GM12878 (cell line): Measurements from ENCODE around the gene TIMM10. TPM values are rescaled to one million over a fixed set of nuclear protein-coding genes. Genes with fewer than 3 reads are reported as not detected.

Experiments
- FOXM1 ChIP-seq: IDR thresholded peaks from 2 replicates; pipeline ENCODE4 v1.6.1; 2012; ENCODE audit warnings: low read depth, mild to moderate bottlenecking, inconsistent platforms, low read length, moderate library complexity
- GATAD2B ChIP-seq: fragments of 450-650 bp; conservative IDR thresholded peaks from 2 replicates; pipeline ENCODE4 v1.6.1; 2017; ENCODE audit warnings: low read depth, mild to moderate bottlenecking, moderate library complexity
- JUNB ChIP-seq: IDR thresholded peaks from 2 replicates; pipeline ENCODE4 v1.6.1; 2016; ENCODE audit warnings: antibody characterized with exemption, mild to moderate bottlenecking
- LARP7 ChIP-seq: fragments of 450-650 bp; IDR thresholded peaks from 2 replicates; pipeline ENCODE4 v1.6.1; 2017; ENCODE audit warnings: mild to moderate bottlenecking
- MXI1 ChIP-seq: fragments of 150-350 bp; IDR thresholded peaks from 2 replicates; pipeline ENCODE4 v1.6.1; 2011; ENCODE audit warnings: low read depth, mild to moderate bottlenecking, inconsistent platforms, low read length, improper control_type of control experiment
- NFIC ChIP-seq: IDR thresholded peaks from 2 replicates; pipeline ENCODE4 v1.6.1; 2012; ENCODE audit warnings: low read depth, mild to moderate bottlenecking, inconsistent platforms, low read length, moderate library complexity
- PKNOX1 ChIP-seq: fragments of 450-650 bp; IDR thresholded peaks from 2 replicates; pipeline ENCODE4 v1.6.1; 2016; ENCODE audit warnings: mild to moderate bottlenecking
- RB1 ChIP-seq: fragments of 450-650 bp; formaldehyde crosslinking; IDR thresholded peaks from 2 replicates; pipeline ENCODE4 v1.6.1; 2017; ENCODE audit warnings: mild to moderate bottlenecking, borderline replicate concordance
- RCOR1 ChIP-seq: conservative IDR thresholded peaks from 2 replicates; pipeline ENCODE4 v1.6.1; 2012; ENCODE audit warnings: low read depth, low read length, improper control_type of control experiment
- RELA ChIP-seq: fragments of 450-650 bp; IDR thresholded peaks from 2 replicates; pipeline ENCODE4 v1.8.0; 2014; ENCODE audit warnings: borderline replicate concordance; ENCODE audit not compliant: partially characterized antibody
- RELB ChIP-seq: fragments of 450-650 bp; IDR thresholded peaks from 2 replicates; pipeline ENCODE4 v1.6.1; 2017; ENCODE audit warnings: low read depth, mild to moderate bottlenecking, moderate library complexity
- SKIL ChIP-seq: fragments of 450-650 bp; IDR thresholded peaks from 2 replicates; pipeline ENCODE4 v1.6.1; 2017; ENCODE audit warnings: mild to moderate bottlenecking, low read depth, inconsistent platforms; ENCODE audit not compliant: poor library complexity, severe bottlenecking
- TBL1XR1 ChIP-seq: IDR thresholded peaks from 2 replicates; pipeline ENCODE4 v1.6.1; 2012; ENCODE audit warnings: low read depth, low read length, improper control_type of control experiment
- ZNF207 ChIP-seq: fragments of 450-650 bp; IDR thresholded peaks from 2 replicates; pipeline ENCODE4 v1.6.1; 2014; ENCODE audit warnings: antibody characterized with exemption, mild to moderate bottlenecking, borderline replicate concordance
- ZNF217 ChIP-seq: fragments of 450-650 bp; IDR thresholded peaks from 2 replicates; pipeline ENCODE4 v1.6.1; 2017; ENCODE audit warnings: antibody characterized with exemption, mild to moderate bottlenecking
- ZZZ3 ChIP-seq: IDR thresholded peaks from 2 replicates; pipeline ENCODE4 v1.6.1; 2011; ENCODE audit warnings: low read depth; ENCODE audit not compliant: control insufficient read depth, insufficient read length
- polyA plus RNA-seq, 11 experiments: library from polyadenylated mRNA; depleted of rRNA in 4 of 11; unstranded in 6 of 11; stranded (reverse) in 5 of 11; fragments of >200 nt; fragmentation: Nextera tagmentation in 4 of 11; fragmentation: Illumina TruSeq in 1 of 11; extraction: Ambion mirVana in 4 of 11; extraction: Trizol in 1 of 11; gene quantifications; 1 replicate in 1 of 11; 2 replicates in 10 of 11; pipeline versions ENCODE4 v1.2.1 to v1.2.3, GENCODE V29; 2011 to 2016; ENCODE audit warnings: inconsistent platforms in 2 of 11, missing spikeins in 2 of 11, low read depth in 1 of 11
- total RNA-seq, 4 experiments: library from RNA; depleted of rRNA in 3 of 4; stranded (reverse); fragments of >200 nt in 3 of 4; fragmentation: Illumina TruSeq in 1 of 4; extraction: Trizol in 1 of 4; gene quantifications; 2 replicates each; pipeline versions ENCODE4 v1.2.1 to v1.2.3, GENCODE V29; 2013 to 2021
- TF ChIP-seq, protein P1 (sequence below): fragments of 150-350 bp; IDR thresholded peaks from 2 replicates; pipeline ENCODE4 v1.6.1; 2014; ENCODE audit warnings: mild to moderate bottlenecking, low read depth, low read length
- TF ChIP-seq, protein P2 (sequence below): fragments of 450-650 bp; IDR thresholded peaks from 2 replicates; pipeline ENCODE4 v1.6.1; 2017; ENCODE audit warnings: mild to moderate bottlenecking, moderate library complexity

TIMM10 gene
- total and polyA plus RNA-seq, 10 of the 15 experiments (the other 5 are each of a cell fraction or from before 2014, with no cell fraction given) = 148 to 898 (median 206) TPM

DNA sequence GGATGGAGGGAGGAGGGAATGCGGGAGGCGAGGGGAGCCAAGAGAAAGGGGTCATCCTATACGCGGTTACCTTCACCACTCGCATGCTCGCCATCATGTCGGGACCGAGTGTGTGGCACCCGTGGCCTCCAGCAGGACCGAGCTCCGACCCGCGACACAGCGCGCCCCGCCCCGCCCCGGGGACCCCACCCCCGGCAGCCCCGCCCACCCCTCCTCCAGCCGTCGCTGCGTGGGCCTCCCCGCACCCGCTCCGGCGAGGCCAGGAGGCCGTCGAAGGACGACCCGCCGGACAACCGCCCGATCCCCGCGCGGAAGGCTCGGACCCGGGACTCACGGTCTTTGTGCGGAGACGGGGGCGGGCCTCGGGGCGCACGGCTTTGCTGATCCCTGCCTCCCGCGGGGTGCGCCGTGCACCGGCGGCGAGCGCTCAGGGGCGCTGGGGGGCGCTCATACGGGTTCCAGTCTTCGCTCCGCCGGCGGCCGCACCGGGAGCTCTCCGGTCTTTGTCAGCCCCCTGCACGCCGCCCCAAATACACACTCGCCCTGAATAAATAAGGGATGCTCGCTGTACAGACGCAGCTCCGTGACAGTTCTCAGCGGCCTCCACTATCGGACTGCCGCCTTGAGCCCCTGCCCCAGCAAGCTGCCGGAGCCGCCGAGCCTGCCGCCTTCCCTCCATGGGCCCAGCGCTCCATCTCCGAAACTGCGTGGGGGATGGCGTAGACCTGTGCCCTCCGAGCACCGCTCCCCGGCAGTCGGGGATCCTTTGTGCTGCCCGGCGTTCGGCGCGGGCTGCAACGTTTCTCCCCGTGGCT, 37.2 kb upstream of the TIMM10 start, which contains the start of gene UBE2L6 (continued):
- TF ChIP-seq SKIL (no peak), JUNB (no peak), RELB (no peak), RB1 (0 out of 2 replicates have a peak, but pooled peaks have one; percentile 62), ZNF217 (0 out of 2 replicates have a peak, but pooled peaks have one; percentile 63), PKNOX1 (no peak), GATAD2B (peak; percentile 85), LARP7 (peak; percentile 84), ZNF207 (no peak), TBL1XR1 (no peak), NFIC (no peak), RELA (no peak), RCOR1 (0 out of 2 replicates have a peak, but pooled peaks have one; percentile 56), MXI1 (no peak), FOXM1 (no peak), ZZZ3 (no peak)
- TF ChIP-seq, protein P1, sequence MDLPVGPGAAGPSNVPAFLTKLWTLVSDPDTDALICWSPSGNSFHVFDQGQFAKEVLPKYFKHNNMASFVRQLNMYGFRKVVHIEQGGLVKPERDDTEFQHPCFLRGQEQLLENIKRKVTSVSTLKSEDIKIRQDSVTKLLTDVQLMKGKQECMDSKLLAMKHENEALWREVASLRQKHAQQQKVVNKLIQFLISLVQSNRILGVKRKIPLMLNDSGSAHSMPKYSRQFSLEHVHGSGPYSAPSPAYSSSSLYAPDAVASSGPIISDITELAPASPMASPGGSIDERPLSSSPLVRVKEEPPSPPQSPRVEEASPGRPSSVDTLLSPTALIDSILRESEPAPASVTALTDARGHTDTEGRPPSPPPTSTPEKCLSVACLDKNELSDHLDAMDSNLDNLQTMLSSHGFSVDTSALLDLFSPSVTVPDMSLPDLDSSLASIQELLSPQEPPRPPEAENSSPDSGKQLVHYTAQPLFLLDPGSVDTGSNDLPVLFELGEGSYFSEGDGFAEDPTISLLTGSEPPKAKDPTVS = no peak
- TF ChIP-seq, protein P2, sequence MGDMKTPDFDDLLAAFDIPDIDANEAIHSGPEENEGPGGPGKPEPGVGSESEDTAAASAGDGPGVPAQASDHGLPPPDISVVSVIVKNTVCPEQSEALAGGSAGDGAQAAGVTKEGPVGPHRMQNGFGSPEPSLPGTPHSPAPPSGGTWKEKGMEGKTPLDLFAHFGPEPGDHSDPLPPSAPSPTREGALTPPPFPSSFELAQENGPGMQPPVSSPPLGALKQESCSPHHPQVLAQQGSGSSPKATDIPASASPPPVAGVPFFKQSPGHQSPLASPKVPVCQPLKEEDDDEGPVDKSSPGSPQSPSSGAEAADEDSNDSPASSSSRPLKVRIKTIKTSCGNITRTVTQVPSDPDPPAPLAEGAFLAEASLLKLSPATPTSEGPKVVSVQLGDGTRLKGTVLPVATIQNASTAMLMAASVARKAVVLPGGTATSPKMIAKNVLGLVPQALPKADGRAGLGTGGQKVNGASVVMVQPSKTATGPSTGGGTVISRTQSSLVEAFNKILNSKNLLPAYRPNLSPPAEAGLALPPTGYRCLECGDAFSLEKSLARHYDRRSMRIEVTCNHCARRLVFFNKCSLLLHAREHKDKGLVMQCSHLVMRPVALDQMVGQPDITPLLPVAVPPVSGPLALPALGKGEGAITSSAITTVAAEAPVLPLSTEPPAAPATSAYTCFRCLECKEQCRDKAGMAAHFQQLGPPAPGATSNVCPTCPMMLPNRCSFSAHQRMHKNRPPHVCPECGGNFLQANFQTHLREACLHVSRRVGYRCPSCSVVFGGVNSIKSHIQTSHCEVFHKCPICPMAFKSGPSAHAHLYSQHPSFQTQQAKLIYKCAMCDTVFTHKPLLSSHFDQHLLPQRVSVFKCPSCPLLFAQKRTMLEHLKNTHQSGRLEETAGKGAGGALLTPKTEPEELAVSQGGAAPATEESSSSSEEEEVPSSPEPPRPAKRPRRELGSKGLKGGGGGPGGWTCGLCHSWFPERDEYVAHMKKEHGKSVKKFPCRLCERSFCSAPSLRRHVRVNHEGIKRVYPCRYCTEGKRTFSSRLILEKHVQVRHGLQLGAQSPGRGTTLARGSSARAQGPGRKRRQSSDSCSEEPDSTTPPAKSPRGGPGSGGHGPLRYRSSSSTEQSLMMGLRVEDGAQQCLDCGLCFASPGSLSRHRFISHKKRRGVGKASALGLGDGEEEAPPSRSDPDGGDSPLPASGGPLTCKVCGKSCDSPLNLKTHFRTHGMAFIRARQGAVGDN = 0 out of 2 replicates have a peak, but pooled peaks have one; percentile 9
